ENCODE results near the gene GNA12.

DNA sequence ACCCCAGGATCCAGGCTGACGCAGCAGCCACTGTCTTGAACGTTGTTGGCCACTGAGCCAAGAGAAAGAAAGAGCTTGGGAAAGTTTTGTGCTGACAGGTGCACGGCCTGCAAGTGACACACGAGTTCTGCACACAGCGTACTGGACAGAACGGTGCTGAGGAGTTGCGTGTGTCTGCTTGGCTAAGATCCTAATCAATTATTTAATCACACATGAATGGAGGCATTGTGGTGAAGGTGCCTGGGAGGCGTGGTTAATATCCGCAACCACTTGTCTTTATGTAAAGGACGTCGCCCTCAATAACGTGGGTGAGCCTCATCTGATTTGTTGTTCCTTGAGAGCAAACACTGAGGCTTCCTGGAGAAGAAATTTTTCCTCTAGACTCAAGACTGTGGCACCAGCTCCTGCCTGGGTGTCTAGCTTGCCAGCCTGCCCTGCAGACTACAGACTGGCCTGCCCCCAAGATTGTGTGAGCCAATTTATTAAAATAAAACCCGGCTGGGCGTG, 16.6 kb upstream of the GNA12 start:
- TF ChIP-seq, protein P1, sequence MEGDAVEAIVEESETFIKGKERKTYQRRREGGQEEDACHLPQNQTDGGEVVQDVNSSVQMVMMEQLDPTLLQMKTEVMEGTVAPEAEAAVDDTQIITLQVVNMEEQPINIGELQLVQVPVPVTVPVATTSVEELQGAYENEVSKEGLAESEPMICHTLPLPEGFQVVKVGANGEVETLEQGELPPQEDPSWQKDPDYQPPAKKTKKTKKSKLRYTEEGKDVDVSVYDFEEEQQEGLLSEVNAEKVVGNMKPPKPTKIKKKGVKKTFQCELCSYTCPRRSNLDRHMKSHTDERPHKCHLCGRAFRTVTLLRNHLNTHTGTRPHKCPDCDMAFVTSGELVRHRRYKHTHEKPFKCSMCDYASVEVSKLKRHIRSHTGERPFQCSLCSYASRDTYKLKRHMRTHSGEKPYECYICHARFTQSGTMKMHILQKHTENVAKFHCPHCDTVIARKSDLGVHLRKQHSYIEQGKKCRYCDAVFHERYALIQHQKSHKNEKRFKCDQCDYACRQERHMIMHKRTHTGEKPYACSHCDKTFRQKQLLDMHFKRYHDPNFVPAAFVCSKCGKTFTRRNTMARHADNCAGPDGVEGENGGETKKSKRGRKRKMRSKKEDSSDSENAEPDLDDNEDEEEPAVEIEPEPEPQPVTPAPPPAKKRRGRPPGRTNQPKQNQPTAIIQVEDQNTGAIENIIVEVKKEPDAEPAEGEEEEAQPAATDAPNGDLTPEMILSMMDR (conservative IDR thresholded peaks at IDR 0.05) = no peak
- no peak for TF ChIP-seq ZFX (IDR thresholded peaks at IDR 0.05)
